ENCODE measurements around the gene KCNG2. TPM values are rescaled to one million over a fixed set of nuclear protein-coding genes. Genes with fewer than 3 reads are reported as not detected.
A peak's percentile ranks its signal among the peaks of the same experiment; 100 is the strongest.
"Not testable (repeated sequence)": the region's sequence is repeated elsewhere in the genome, so short reads cannot be mapped to it uniquely, and the experiment has no call there.

Gene KCNG2
- total RNA-seq, 4 donors from 2014 or later: 0.41 to 6.7 TPM; not detected in 2

DNA sequence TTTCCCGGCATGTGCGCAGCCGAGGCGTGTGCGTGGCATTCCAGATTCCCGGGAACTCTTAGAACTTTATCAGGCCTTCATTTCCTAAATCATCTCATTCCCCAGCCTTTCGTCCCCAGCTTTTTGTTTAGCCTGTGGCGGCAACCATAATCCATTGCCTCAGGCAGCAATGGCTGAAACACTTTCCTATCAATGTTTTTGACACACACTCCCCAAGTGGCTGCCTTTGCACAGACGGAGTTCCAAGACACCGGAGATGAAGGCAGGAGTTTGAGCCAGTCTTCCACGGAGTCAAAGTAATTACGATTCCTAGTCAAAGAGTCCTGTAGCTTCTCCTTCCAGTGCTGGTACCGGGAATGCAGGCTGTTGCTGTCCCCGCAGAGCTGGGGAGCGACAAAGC lies 64.8 kb downstream of the KCNG2 start:
- intact Hi-C loops (cut with DNase I; ENCODE audit: low total_unique reads): no loop called here
- no peaks in the 10 kb centered on the region for H3K27me3 ChIP-seq
- no peak for DNase-seq
- no peak for TF ChIP-seq CTCF (IDR thresholded peaks at IDR 0.05)
- no peak for TF ChIP-seq EP300 (IDR thresholded peaks at IDR 0.05; ENCODE audit: low read depth)
- TF ChIP-seq POLR2A (IDR thresholded peaks at IDR 0.05): no peak
- no peak for TF ChIP-seq POLR2AphosphoS5 (IDR thresholded peaks at IDR 0.05)
- no peaks in the 10 kb centered on the region for H3K9me3 ChIP-seq
- no peak overlapping the region for H3K27ac ChIP-seq
- no peaks in the 10 kb centered on the region for H3K4me1 ChIP-seq
- WGBS, 2 donors (ENCODE audit: low coverage in 1 of 2): 96 to 100% methylated on average over 3 to 15 of the region's 15 CpGs
- no peaks in the 10 kb centered on the region for H3K36me3 ChIP-seq
- in situ Hi-C loops (cut with MboI; ENCODE audit: low pct_ligation_motif_present in 1 of 4, low pct_unique_long_range_greater_than_20kb in 1 of 4, low sequenced_read_pairs in 3 of 4): no loop called here
- no peak overlapping the region for H3K4me3 ChIP-seq

DNA sequence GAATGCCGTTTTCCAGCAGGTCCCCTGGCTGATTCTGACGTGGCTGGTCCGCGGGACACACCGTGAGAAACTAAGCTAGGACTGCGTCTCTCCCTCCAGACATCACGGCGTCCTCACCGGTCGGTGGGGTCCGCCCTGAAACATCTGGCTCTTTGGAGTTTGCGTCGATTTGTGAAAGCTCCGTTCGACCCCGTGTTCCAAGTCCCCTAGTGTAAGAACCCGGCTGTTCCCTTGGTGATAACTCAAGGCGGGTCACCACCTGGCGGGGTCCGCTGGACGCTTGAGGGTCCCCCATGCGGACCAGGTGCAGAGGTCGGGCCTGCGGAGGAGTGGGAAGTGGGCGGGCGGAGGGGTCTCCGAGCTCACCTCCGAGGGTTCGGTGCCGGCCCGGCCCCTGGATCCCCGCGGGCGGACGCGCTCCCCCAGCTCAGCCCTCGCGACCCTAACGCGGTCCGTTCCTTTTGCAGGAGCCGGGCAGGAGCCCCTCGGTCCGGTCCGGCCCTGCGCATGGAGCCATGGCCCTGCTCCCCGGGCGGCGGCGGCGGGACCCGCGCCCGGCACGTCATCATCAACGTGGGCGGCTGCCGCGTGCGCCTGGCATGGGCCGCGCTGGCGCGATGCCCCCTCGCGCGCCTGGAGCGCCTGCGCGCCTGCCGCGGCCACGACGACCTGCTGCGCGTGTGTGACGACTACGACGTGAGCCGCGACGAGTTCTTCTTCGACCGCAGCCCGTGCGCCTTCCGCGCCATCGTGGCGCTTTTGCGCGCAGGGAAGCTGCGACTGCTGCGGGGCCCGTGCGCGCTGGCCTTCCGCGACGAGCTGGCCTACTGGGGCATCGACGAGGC lies 65.6 kb downstream of the KCNG2 start:
- intact Hi-C loops (cut with DNase I; ENCODE audit: low total_unique reads): no loop called here
- Histone ChIP-seq H3K4me1 (no peaks in the 10 kb centered on the region), H3K4me3 (no peak overlapping the region), H3K27me3 (no peaks in the 10 kb centered on the region), H3K27ac (no peak overlapping the region), H3K9me3 (no peaks in the 10 kb centered on the region), H3K36me3 (no peaks in the 10 kb centered on the region)
- TF ChIP-seq CTCF (IDR thresholded peaks at IDR 0.05) (no peak), POLR2AphosphoS5 (IDR thresholded peaks at IDR 0.05) (no peak), POLR2A (IDR thresholded peaks at IDR 0.05) (no peak), EP300 (IDR thresholded peaks at IDR 0.05; ENCODE audit: low read depth) (no peak)
- DNase-seq: peak; percentile 5
- 85% methylated on average over 102 of the region's 102 CpGs; no CpG with 5 or more reads in 1 of the 2 donors for WGBS, 2 donors (ENCODE audit: low coverage in 1 of 2)
- in situ Hi-C loops (cut with MboI; ENCODE audit: low pct_ligation_motif_present in 1 of 4, low pct_unique_long_range_greater_than_20kb in 1 of 4, low sequenced_read_pairs in 3 of 4): no loop called here

DNA sequence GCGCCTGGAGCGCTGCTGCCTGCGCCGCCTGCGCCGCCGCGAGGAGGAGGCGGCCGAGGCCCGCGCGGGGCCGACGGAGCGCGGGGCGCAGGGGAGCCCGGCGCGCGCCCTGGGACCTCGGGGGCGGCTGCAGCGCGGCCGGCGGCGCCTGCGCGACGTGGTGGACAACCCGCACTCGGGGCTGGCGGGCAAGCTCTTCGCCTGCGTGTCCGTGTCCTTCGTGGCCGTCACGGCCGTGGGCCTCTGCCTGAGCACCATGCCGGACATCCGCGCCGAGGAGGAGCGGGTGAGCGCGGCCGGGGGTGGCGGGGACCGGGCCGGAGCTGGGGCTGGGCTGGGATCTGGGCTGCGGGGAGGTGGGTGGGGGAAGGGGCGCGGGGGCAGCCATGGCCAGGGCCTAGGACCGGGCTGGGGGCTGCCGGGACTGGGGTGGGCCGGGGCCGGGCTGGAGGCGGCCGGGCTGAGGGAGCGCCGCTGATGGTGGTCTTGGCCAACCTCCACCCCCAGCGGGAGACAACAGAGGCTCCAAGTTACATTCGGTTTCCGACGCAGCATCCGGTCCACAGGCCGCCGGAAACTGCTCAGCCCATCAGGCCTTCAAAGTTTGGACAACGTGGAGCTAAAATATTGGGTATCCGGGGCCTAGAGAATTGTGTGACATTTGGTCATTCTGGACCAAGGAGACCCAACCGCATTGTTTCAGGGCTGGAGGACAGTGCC lies 66.4 kb downstream of the KCNG2 start:
- no peak for DNase-seq
- no peaks in the 10 kb centered on the region for H3K9me3 ChIP-seq
- no peaks in the 10 kb centered on the region for H3K27me3 ChIP-seq
- H3K36me3 ChIP-seq: no peaks in the 10 kb centered on the region
- WGBS, 2 donors (ENCODE audit: low coverage in 1 of 2): 91% methylated on average over 64 of the region's 74 CpGs; no CpG with 5 or more reads in 1 of the 2 donors
- H3K4me3 ChIP-seq: no peak overlapping the region
- no peaks in the 10 kb centered on the region for H3K4me1 ChIP-seq
- intact Hi-C loops (cut with DNase I; ENCODE audit: low total_unique reads): no loop called here
- no peak overlapping the region for H3K27ac ChIP-seq
- TF ChIP-seq CTCF (IDR thresholded peaks at IDR 0.05): no peak
- TF ChIP-seq EP300 (IDR thresholded peaks at IDR 0.05; ENCODE audit: low read depth): no peak
- TF ChIP-seq POLR2AphosphoS5 (IDR thresholded peaks at IDR 0.05): no peak
- no peak for TF ChIP-seq POLR2A (IDR thresholded peaks at IDR 0.05)
- in situ Hi-C loops (cut with MboI; ENCODE audit: low pct_ligation_motif_present in 1 of 4, low pct_unique_long_range_greater_than_20kb in 1 of 4, low sequenced_read_pairs in 3 of 4): no loop called here

DNA sequence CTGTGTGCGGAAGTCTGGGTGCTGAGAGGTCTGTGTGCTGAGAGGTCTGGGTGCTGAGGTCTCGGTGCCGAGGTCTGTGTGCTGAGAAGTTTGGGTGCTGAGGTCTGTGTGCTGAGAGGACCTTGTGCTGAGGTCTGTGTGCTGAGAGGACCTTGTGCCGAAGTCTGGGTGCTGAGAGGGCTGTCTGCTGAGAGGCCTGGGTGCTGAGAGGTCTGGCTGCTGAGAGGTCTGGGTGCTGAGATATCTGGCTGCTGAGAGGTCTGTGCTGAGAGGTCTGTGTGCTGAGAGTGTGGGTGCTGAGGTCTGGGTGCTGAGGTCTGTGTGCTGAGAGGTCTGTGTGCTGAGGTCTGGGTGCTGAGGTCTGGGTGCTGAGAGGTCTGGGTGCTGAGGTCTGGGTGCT lies 67.2 kb downstream of the KCNG2 start:
- 78% methylated on average over 4 of the region's 4 CpGs; no CpG with 5 or more reads in 1 of the 2 donors for WGBS, 2 donors (ENCODE audit: low coverage in 1 of 2)
- H3K27me3 ChIP-seq; H3K9me3 ChIP-seq; H3K27ac ChIP-seq; H3K36me3 ChIP-seq; in situ Hi-C loops (cut with MboI; ENCODE audit: low pct_ligation_motif_present in 1 of 4, low pct_unique_long_range_greater_than_20kb in 1 of 4, low sequenced_read_pairs in 3 of 4); H3K4me1 ChIP-seq; intact Hi-C loops (cut with DNase I; ENCODE audit: low total_unique reads); DNase-seq; H3K4me3 ChIP-seq: not testable (repeated sequence)

- H3K27me3 ChIP-seq; H3K9me3 ChIP-seq; H3K4me1 ChIP-seq; in situ Hi-C loops (cut with MboI; ENCODE audit: low pct_ligation_motif_present in 1 of 4, low pct_unique_long_range_greater_than_20kb in 1 of 4, low sequenced_read_pairs in 3 of 4); H3K4me3 ChIP-seq; intact Hi-C loops (cut with DNase I; ENCODE audit: low total_unique reads); H3K27ac ChIP-seq; H3K36me3 ChIP-seq; DNase-seq: not testable (repeated sequence)
- WGBS, 2 donors (ENCODE audit: low coverage in 1 of 2): 57% methylated on average over 3 of the region's 3 CpGs; no CpG with 5 or more reads in 1 of the 2 donors
Measured at GRCh38 chr18:79865951-79866350, 68.2 kb downstream of the KCNG2 start.

Measured in transverse colon (tissue), 4 donors.